GM23248 (cell line): Measurements from ENCODE around the gene RSKR.

ENCODE experiments used
- EZH2 ChIP-seq: fragments of 200-600 bp; sonication (generic); IDR thresholded peaks from 2 replicates; pipeline ENCODE4 v1.6.1; 2018; ENCODE audit warnings: antibody characterized with exemption, mild to moderate bottlenecking; ENCODE audit not compliant: insufficient read depth, poor library complexity, severe bottlenecking
- EZH2phosphoT487 ChIP-seq: fragments of 200-600 bp; sonication (generic); IDR thresholded peaks from 2 replicates; pipeline ENCODE4 v1.6.1; 2018; ENCODE audit warnings: antibody characterized with exemption, moderate library complexity, mild to moderate bottlenecking, low read depth; ENCODE audit not compliant: insufficient read depth

DNA sequence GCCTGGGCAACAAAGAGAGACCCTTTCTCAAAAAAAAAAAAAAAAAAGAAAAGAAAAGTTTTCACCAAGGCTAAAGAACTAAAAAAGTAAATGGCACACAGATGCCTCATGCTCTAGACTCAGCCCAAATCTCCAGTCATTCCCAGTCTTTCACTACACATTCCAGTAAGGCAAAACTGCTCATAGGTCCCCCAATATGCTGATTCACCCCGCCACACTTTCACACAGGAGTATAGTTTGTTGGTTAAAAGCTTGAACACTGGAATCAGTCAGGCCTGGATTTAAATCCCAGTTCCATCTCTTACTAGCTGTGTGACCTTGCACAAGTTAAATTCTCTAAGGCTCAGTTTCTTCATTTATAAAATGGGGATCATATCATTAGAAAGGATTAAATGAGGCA lies 44.5 kb downstream of the RSKR start:
- no peak for TF ChIP-seq EZH2phosphoT487
- no peak for TF ChIP-seq EZH2
